ENCODE measurements around the gene CRX.
"Not testable (repeated sequence)": the region's sequence is repeated elsewhere in the genome, so short reads cannot be mapped to it uniquely, and the experiment has no call there.

Gene CRX

DNA sequence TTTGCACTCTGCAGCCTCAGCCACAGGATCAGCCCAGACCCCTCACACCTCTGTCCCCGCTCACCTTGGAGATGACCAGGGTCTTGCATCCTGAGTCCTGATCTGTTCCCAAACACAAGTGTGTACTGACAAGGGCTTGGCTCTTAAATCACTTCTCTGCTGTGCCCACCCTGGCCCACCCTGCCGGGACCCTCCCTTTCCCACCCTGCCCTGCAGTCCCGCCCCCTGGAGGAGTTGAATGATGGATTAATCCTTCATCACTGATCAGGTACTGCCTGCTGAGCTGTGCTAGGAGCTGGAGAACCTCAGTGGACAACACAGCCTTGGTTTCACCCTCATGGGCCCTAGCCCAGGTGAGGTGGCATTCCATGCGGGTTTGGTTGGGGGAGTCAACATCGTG, 17.3 kb upstream of the CRX start, which contains the start of gene TPRX1:
Gene TPRX1 (minus strand): TSS at position 101 of the 400 bp plus-strand sequence. CDS start 12 bp downstream, at position 89.
- DNase-seq, result not testable (repeated sequence)

DNA sequence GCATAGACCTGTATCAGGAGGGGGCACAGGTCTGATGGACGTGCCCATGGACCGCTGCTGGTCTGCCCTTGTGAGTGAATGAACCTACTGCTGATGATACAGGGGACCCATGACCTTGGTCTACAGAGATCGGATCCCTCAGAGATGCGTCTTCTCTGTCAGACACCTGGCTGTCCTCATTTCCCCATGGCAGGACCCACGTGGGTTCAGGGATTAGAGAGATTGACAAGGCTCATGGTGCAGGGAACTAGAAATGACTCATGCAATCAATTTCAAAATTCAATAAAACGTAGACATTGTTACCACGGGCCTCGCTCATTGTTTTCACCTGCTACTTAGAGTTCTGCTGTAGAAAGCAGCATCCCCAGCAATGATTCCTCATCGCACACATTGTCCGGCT, 16.4 kb upstream of the CRX start:
- no peak for DNase-seq

DNA sequence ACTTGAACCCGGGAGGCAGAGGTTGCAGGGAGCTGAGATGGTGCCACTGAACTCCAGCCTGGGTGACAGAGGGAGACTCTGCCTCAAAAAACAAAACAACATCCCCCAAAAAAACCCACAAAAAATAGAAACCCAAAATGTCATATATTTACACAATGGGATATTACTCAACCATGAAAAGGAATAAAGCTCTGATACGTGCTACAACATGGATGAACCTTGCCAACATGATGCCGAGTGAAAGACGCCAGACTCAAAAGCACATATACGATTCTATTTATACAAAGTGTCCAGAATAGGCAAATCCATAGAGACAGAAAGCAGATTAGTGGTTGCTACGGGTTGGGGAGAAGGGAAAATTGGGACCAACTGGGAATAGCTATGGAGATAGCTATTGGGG, 15.3 kb upstream of the CRX start:
- no peak for DNase-seq

DNA sequence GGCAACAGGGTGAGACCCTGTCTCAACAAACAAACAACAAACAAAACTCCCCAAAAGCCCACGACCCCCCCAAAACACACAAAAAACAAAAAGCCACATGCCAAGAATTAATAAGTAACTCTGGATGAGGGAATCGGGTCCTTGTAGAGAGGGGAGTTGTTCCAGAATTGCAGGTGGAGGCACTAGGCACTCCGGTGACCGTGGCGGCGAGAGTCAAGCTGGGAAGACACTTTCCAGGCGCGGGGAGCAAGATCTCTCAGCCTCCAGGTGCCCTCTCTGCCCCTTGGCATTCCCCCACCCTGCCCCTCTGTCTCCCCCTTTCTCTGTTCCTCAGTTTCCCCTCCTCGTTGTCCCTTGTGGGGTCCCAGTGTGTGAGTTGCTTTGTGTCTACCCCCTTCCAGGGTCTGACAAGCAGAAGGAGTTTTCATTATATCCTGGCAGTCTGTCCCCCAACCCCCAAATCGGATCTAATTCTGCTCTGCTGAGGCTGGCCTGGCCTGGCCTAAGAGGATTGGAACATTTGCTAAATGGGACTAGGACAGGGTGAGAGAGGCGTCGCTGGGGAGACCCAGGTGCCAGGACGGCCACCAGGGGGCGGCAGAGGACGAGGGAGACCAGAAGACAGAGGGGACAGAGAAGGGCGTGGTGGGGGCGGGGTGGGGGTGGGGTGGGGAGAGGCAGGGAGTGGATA, 8.3 kb upstream of the CRX start:
- peak; percentile 16 to 71 for DNase-seq

DNA sequence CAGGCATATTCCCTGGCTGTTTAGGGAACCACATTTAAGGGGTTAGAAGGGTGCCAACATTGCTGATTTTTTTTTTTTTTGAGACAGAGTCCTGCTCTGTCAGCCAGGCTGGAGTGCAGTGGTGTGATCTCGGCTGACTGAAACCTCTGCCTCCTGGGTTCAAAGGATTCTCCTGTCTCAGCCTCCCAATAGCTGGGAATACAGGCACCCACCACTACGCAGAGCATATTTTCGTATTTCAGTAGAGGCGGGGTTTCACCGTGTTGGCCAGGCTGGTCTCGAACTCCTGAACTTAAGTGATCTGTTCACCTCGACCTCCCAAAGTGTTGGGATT, 7.8 kb upstream of the CRX start:
- no peak for DNase-seq

DNA sequence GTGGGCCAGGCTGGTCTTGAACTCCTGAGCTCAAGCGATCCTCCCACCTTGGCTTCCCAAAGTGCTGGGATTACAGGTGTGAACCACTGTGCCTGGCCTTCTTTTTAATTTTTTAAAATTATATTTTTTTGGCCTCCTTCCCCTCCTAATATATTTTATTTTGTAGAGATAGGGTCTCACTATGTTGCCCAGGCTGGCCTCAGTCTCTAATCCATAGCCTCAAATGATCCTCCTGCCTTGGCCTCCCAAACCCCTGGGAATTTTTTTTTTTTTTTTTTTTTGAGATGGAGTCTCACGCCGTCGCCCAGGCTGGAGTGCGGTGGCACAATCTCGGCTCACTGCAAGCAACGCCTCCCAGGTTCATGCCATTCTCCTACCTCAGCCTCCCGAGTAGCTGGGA, 5.5 kb upstream of the CRX start:
- not testable (repeated sequence) for DNase-seq

DNA sequence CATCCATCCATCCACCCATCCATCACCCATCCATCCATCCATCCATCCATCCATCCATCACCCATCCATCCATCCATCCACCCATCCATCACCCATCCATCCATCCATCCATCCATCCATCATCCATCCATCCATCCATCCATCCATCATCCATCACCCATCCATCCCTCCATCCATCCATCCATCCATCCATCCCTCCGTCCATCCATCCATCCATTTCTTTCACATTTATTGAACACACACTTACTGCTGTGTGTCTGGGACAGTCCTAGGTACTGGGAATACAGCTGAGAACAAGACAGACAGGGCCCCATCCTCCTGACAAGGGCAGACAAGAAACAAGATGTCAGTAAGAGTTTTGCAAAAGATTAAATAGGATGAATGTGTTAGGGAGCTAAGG, 3.5 kb upstream of the CRX start:
- not testable (repeated sequence) for DNase-seq

DNA sequence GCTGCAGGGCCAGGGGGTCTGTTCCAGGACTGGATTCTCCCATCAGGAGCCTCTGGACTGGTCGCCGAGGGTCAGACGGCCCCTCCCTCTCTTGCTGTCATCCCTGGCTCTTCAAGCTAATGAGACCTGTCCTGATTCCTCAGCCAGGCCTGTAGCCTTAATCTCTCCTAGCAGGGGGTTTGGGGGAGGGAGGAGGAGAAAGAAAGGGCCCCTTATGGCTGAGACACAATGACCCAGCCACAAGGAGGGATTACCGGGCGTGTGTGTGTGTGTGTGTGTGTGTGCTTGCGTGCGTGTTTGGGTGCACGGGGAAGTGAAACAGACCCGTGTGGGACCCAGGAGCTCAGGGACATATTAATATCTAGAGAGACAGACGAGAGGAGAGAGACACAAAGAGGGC, 1.9 kb upstream of the CRX start:
- no peak for DNase-seq

DNA sequence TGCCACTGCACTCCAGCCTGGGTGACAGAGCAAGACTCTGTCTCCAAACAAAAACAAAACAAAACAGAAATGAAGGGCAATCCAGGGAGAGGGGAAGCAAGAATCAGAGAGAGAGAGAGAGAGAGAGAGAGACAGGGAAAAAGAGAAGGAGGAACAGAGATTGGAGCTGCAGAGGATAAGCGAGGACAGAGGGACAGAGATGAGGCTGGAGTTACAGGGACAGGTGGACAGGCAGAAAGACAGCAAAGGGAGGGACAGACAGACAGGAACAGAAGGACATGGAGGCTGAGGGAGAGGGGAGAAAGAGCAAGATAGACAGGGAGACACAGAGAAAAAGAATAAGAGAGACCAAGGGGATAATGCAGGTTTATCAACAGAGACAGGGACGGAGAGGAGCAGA, 1.3 kb upstream of the CRX start:
- DNase-seq, result no peak

DNA sequence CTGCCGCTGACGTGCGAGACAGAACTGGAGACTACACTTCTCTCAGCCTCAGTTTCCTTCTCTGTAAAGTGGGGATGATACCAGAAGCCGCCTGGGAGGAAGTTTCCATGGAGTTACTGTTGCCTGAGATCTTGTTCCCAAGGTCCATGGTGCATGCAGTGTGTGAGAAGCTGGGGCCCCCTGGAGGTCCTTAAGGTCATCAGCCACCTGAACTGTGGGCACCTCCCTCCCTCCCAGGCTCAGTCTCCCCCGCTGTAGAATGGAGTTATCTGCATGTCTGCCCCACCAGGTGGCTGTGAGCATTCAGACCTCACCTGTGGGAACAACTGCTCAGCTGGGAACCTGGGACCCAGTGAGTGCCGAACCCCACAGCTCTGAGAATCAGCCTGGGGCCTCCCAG, 2.7 kb downstream of the CRX start:
- no peak for DNase-seq

DNA sequence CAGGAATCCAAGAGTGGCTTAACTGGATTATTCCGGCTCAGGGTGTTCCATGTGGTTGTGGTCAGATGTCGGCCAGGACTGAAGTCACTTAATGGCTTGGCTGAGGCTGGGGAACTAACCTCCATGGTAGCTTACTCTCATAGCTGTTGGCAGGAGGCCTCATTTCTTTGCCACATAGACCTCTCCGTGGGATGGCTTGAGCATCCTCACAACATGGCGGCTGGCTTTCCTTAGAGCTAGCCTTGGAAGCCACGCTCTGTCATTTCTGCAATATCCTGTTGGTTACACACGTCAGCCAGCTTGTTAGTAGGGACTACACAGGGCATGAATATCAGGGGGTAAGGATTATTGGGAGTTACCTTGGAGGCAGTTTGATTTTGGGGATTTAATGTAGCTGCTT, 5.1 kb downstream of the CRX start:
- DNase-seq, result no peak

DNA sequence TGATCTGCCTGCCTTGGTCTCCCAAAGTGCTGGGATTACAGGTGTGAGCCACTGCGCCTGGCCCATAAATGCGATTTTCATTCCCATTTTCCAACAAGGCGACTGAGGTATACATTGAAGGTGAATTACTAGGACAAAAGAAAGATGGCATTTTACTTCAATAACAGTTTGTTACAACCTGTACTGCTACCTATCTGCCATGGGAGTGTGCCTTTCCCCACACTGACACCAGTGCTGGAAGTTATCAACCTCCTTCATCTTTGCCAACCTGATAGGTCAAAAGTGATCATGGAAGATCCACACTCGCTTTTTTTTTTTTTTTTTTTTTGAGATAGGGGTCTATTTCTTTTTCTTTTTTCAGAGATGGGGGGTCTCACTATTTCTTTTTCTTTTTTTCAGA, 11.0 kb downstream of the CRX start:
- no peak for DNase-seq

DNA sequence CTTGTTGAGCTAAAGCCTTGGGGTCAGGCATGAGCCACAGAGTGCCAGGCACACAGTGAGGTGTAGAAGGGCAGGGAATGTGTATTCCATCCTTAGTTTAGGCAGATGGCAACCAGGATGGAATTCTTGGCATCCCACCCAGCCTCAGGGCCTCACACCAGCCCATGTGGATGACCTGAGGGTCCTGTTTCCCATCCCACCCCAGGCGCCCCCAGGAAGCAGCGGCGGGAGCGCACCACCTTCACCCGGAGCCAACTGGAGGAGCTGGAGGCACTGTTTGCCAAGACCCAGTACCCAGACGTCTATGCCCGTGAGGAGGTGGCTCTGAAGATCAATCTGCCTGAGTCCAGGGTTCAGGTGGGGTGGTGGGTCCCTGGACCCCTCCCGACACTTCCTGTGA, 14.3 kb downstream of the CRX start:
- no peak for DNase-seq

DNA sequence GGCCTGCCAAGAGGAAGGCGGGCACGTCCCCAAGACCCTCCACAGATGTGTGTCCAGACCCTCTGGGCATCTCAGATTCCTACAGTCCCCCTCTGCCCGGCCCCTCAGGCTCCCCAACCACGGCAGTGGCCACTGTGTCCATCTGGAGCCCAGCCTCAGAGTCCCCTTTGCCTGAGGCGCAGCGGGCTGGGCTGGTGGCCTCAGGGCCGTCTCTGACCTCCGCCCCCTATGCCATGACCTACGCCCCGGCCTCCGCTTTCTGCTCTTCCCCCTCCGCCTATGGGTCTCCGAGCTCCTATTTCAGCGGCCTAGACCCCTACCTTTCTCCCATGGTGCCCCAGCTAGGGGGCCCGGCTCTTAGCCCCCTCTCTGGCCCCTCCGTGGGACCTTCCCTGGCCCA, 17.7 kb downstream of the CRX start:
- no peak for DNase-seq

DNA sequence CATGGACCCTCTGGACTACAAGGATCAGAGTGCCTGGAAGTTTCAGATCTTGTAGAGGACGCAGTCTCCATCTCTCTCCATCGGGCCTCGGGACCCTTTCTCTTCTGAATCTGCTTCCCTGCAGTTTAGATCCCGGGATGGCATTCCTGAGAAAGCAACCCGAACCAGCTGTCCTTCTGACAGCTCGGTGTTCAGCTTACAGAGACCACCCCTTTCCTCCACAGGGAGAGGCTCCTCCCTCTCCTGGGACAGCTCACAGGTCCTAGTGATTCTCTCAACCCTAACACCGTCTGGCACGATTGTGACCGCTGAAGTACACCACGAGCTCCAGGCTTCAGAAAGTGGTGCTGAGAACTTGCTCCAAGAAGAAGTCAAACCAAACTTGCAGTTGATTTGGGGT, 18.2 kb downstream of the CRX start:
- DNase-seq, result no peak

DNA sequence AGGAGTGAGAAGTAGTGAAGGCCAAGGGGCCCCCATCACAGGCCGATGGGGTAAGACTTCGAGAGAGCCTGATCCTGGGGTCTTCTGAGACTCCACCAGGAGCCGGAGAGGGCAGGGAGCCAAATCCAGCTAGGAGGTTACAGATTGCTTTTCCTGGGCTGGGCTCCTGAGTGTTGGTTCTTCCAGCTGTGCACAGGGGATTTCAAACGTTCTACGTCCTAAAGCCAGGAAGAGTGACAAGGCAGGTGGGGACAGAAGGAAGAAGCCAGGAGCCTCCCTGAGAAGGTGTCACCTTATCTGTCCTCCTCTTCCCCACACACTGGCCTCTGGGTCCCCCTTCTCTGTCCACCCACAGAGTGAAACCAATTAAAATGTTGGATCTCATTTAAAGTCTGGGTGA, 21.2 kb downstream of the CRX start:
- DNase-seq, result no peak

DNA sequence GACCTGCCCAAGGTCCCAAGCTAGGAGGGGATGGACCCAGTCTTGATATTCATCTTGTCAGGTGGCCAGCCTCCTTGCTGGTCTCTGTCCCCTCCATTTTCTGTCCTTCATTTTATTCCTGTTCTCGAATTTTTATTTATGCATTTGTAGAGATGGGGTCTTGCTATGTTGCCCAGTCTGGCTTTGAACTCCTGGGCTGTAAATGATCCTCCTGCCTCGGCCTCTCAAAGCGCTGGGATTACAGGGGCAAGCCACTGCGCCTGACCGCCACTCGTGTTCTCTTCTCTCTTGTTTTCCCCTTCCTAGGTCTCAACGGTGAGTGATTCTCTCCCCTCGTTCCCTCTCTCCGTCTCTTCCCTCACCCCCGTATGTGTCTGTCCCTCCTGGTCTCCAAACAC, 26.7 kb downstream of the CRX start:
- no peak for DNase-seq

DNA sequence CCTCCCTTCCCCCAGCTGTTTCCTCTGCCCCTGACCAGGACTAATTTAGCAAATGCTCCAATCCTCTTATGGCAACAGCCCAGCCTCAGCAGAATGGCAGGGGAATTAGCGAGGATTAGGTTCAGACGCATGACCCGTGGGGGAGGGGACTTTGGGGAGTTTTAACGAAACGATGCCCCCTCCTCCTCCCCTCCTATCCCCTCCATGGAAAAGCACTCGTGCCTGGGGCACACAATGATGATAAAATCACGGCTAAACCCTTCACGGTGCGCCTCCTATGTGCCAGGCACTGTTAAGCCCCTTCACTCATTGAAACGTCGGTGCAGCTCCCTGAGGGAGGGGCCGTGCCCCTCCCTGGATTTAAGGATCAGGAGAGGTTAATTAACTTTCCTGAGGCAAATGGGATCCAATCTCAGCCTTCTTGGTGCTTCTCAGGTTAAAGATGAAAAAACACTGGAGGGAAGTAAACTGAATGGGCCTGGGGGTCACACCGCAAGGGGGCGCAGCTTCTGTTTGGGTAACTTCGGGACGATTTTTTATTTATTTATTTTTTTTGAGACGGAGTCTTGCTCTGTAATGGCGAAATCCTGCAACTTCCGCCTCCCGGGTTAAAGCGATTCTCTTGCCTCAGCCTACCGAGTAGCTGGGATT, 27.2 kb downstream of the CRX start:
- peak; percentile 21 to 52 for DNase-seq

DNA sequence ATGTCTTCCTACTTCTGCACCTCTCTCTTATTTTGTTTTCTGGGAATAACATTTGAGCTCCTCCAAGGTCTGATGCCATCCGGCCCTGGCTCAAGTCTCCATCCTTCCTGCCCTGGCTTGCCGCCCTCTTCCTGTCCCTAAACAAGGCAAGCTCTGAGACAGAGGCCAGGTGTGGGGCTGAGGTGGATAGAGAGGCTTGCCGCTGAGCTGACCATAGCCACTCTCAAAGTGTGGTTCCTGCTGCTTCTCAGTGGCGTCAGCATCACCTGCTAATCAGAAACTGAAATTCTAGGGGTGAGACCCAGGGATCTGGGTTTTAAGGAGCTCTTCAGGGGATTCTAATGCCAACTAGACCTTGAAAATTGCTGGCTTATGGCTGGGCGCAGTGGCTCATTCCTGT, 31.3 kb downstream of the CRX start:
- DNase-seq, result no peak

DNA sequence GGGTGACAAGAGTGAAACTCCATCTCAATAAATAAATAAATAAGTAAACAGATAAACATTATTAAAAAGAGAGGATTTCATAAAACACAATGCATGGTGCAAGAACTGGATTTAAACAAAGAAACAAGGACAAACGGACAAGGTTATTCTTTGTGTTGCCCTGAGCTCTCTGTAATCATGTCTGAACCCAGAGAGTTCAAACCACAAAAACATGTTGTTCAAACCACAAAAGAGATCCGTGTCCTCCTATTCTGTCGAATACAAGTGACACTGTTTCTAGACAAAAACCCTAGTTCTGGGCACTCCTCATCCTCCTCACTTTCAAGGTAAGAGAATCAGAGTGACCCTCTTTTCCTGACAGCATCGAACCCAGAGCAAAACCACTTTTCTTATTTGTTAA, 32.7 kb downstream of the CRX start:
- DNase-seq, result no peak

DNA sequence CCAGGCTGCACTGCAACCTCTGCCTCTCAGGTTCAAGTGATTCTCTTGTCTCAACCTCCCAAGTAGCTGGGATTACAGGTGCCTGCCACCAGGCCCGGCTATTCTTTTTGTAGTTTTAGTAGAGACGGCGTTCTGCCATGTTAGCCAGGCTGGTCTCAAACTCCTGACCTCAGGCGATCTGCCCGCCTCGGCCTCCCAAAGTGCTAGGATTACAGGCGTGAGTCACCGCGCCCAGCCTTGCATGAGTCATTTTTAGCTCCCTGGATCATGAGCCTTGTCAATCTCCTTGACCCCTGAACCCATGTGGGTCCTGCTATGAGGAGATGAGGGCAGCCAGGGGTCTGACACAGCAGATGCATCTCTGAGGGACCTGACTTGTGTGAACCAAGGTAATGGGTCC, 36.5 kb downstream of the CRX start:
- DNase-seq, result not testable (repeated sequence)

DNA sequence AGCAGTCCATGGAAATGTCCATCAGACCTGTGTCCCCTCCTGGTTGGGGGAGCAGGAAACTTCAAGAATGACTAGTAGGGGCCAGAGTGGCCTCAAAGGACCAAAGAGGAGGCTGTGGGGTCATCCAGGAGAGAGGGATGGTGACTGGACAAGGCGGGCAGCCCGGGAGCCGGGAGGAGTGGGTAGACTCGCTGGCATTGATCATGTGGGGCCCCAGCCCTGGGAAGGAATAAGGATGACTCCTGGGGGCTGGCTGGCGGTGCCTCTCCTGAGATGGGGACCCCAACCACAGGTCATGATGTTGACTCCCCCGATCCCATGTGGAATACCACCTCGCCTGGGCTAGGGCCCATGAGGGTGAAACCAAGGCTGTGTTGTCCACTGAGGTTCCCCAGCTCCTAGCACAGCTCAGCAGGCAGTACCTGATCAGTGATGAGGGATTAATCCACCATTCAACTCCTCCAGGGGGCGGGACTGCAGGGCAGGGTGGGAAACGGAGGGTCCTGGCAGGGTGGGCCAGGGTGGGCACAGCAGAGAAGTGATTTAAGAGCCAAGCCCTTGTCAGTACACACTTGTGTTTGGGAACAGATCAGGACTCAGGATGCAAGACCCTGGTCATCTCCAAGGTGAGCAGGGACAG, 37.0 kb downstream of the CRX start, which contains the start of gene TPRX2:
Gene TPRX2 (plus strand): TSS at position 590 of the 640 bp plus-strand sequence. CDS start 12 bp downstream, at position 602.
- DNase-seq, result not testable (repeated sequence)

DNA sequence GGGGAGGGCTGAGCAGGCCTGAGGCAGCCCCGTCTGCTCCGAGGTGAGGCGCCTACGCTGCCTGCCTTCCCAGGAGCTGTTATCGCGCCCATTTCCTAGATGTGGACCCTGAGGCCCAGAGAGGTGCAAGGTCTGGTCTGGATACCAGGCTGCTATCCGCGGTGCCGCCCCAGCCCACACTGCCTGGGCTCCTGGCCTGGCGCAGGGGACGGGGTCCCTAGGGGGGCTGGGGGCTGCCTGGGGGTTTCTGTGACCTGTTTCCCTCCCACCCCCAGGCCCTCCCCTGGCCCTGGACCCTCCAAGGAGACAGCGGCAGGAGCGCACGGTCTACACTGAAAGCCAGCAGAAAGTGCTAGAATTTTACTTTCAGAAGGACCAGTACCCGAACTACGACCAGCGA, 38.1 kb downstream of the CRX start:
- not testable (repeated sequence) for DNase-seq

DNA sequence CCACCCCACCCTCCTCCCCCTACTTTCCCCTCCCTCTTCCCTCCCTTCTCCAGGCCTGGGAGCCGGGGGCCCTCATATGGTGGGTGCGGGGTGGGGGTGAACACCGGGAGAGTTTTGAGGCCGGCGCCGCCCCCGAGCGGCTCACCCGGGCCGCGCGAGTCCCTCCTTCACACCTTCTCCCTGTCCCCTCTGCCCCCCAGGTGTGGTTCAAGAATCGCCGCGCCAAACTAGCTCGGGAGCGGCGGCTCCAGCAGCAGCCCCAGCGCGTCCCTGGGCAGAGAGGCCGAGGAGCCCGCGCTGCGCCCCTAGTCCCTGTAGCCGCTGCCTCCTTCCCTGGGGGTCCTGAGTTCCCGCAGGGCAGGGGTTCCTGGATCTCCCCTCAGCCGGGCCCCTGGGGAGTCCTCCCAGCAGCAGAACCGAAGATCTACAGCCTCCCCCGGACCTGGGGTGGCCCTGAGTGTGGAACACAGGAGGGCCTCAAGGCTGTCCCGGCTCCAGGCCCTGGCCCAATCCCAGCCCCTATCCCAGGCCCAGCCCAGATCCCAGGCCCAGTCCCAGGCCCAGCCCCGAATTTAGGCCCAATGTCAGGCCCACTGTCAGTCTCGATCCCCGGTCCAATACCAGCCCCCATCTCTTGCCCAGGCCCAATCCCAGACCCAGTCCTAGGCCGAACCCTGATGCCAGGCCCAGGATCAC, 39.0 kb downstream of the CRX start:
- DNase-seq, result no peak
